Stimulated activated CD4-positive, alpha-beta T cell treated with anti-CD3 and anti-CD28 coated beads, Interleukin-1b, Interleukin-23, amount 100 ng/mL, for 4 hours (primary cell): ENCODE measurements around the gene LDLRAD3.
"Not testable (repeated sequence)": the region's sequence is repeated elsewhere in the genome, so short reads cannot be mapped to it uniquely, and the experiment has no call there.

ENCODE experiments used
- DNase-seq, 2 donors: peaks; one replicate each; pipeline ENCODE4 v3.0.0-alpha.2; 2020; ENCODE audit warnings: low read depth in 2 of 2

The LDLRAD3 gene

DNA sequence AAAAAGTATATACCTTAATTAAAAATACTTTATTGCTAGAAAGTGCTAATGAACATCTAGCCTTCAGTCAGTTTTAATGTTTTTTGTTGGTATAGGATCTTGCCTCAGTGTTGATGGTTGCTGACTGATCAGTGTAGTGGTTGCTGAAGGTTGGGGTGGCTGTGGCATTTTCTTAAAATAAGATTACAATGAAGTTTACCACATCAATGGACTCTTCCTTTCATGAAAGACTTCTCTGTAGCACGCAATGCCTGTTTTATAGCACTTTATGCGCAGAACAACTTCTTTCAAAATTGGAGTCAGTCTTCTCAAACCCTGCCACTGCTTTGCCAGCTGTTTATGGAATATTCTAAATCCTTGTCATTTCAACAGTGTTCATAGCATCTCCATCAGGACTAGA, 50.6 kb downstream of the LDLRAD3 start:
- no peak for DNase-seq

DNA sequence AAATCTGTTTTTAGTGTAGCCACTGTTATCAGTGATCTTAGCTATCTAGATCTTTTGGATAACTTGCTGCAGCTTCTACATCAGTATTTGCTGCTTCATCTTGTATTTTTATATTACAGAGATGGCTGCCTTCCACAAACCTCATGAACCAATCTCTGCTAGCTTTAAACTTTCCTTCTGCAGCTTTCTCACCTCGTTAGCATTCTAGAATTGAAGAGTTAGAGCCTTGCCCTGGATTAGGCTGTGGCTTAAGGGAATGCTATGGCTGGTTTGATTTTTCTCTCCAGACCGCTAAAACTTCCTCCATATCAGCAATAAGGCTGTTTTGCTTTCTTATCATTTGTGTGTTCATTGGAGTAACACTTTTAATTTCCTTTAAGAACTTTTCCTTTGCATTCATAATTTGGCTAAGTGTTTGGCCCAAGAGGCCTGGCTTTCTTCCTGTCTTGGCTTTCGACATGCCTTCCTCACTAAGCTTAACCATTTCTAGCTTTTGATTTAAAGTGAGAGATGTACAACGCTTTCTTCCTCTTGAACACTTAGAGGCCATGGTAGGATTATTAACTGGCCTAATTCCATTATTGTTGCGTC, 51.9 kb downstream of the LDLRAD3 start:
- no peak for DNase-seq

DNA sequence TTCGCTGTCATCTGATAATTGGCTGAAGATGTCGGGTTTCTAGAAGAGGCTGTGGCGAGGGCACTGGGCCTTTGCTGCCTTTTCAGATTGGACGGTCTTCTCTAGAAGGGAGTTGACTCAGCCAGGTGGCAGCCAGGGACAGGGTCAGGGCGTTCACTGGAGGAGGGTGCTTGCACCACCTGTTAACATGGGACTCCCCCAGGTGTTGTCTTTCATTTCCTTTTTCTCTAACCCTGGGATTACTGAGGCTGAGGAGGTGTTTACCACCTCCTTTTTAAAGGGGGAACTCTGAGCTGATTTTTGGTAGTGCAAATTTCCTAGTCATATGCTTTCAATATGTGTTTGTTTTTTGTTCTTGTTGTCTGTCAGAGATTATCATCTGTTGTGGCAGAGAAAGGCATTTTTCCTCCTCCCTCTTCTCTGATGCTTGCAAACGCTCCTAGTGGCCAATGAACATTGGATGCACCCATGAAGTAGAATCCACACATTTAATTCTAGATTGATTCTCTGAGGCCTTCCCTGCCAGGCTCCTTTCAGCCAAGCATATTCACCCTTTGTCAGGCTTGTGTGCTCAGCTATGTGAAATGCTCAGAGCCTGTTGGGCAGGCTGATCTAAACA, 54.1 kb downstream of the LDLRAD3 start:
- DNase-seq: no peak

DNA sequence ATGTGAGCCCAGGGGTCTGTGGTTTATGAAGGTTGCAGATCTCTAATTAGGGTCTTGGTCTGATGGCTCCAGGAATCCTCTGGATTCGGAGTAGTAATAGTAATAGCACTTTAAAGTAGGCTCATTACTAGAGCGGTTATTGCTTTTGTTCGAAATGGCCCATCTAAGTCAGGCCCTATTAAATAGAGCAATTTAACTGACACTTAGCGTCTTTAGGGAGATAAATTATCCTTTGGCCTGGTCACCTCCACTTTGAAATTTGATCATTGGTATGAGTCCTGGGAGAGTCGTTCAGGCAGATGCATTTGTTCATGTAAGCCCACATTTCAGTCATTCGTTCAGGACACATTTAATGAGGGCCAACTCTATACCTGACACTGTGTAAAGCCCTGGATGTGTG, 54.8 kb downstream of the LDLRAD3 start:
- no peak for DNase-seq

DNA sequence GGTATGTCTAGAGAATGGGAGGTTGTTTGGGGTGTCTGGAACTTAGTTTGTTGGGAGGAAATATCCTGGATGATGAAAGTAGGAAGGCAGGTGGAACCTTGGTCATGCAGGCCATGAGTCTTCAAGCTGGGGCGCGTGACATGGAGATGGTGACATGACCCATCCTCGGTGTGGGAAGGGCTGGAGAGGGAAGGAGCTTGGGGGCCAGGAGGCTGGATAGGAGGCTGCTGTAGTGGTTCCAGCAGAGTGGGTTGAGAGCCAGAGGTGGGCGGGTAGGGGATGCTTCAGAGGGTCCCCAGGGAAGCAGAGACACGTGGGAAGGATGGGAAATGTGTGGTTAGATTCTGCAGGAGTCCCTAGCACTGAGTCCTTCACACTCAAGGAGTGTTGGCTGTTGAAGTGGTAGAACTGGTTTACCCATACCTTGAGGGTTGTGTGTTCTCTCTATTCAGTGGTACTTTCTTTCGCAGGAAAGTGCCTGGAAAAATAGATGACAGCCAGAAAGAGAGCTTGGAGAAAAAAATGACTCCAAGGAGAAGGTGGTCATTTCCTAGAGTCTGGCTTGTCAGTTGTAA, 56.8 kb downstream of the LDLRAD3 start:
- no peak for DNase-seq

DNA sequence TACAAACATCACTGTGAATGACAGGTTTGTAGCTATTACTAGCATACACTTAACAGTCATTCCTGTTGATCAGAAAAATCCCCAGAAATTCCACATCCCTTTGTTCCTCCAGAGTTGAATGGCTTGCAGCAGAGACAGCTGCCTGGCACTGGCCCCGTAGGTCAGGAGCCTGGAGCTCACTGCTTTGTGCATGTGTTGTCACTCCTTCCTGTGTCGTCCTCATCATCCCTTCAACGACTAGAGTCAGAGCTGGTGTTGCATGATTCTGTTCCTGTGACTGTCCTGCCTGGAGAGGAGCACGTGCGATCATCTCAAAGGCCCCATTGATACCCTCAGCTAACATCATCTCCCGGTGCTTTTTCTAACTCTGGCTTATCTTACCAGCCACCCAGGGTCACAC, 58.3 kb downstream of the LDLRAD3 start:
- no peak for DNase-seq

DNA sequence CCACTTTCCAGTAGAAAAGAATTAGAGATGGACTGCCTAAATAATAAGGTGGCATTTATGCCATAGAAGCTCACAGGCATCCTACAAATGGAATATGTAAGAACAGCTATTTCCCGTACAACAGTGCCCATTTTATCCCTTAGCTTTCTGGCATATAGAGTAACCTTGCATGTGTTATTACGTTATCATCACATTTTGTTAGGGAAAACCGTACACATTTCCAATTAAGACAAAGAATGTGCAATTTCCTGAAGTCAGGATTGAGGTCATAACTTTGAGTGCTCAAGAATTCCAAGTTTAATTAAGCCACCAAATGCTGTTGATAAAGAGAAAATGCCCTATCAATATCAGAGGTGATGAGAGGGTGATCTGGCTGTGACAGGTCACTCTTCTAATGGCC, 58.9 kb downstream of the LDLRAD3 start:
- no peak for DNase-seq

DNA sequence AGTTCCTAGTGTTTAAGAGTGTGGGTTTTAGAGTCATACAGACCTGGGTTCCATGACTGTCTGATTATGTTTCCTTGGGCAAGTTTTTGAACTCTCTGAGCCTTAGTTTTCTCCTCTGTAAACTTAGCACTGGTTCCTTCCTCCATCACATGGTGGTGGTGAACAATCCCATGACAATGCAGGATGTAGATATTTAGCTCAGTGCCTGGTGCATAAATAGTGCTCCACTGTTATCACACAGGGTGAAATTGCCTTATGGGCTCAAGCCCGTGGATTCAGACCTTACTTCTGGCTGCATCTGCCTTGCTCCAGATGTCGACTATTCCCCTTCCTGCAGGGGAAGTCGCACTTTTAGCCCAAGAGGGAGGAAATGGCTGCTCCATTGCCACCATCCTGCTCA, 62.7 kb downstream of the LDLRAD3 start:
- no peak for DNase-seq

DNA sequence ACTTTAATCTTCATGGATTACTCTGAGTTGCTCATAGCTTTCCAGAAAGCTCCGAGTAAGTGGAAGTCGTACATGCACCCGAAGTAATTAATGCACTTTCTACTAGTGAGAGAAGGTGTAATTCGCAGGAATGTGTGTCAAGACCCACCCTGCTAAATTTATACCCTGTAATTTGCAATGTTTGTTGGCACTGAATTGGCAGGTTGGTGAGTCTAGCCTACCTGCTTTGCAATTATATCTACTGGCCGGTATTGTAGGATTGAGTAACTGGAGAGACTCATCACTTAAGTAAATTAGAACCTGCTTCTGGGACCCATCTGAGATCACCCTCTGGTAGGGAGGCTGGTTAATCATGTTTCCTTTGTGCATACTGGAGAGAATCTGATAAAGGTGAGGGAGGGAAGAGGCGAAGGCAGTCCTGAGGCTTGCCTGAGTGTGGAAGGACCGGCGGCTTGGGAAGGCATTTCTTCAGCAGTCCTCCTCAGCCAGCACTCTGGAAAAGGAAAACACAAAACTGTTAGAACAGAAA, 63.3 kb downstream of the LDLRAD3 start:
- DNase-seq: no peak

DNA sequence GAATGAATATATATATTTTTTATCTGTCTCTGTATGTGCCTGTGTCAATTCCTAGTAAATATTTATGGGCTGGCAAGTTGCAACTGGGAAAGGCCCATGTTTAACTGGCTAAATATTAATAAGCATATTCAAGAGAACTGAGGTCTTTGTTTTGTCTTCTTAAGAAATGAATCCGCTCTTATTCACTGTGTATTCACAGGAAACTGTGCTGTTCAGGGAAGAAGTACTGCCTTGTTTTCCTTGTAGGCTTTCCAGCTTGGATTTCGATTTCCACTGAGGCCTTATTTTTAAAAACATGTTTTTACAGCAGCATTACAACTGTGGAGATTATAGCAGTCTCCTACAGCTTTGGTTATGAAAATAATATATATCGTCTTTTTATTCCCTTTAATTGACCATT, 64.7 kb downstream of the LDLRAD3 start:
- DNase-seq: no peak

DNA sequence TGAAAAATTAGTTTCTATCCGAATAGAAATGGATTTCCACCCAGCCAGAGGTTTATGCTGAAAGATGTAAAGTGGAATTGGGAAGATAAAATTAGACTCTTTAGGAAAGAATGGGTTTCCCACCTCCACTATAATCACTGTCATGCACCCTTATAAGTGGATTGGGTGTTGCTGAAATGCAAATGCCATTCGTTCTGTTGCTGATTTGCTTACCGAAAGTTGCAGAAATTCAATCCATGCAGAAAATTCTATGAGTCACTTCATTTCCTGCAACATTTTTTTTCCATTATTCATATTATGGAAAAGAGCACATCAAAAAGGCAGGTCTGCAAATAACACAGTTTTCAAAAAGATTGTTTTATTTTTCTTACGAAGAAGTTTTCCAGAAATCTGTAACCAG, 65.6 kb downstream of the LDLRAD3 start:
- DNase-seq: no peak

DNA sequence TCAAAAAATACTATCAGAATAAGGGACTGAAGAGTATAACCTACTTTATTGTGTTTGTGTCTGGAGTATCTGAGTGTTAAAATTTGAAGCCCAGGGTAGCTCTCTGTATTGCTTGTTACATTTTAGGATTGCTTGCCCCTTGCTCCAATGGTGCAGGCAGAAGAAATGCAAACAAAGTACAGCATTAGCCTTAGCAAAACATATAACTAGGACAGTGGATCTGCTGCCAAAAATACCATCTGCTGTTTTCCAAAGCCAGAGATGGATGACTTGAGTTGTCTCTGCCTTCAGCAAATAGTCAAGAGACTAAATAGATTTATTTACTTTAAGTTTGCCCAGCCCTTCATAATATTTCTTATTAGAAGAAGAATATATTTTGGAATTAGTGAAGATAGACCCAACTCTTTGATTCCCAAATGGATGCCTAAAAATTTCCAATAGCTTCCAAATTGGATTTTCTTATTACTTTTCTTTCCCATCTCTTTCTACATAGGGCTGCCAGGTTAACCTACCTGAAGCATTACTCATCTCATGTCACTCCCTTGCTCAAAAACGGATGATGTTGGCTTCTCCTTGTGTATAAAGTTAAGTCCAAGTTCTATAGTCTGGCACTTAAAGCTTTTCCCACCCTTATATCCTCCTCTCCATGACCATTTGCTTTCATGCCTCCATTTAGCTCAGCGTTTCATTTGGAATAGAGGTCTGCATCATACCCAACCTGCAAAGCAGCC, 66.3 kb downstream of the LDLRAD3 start:
- no peak for DNase-seq

DNA sequence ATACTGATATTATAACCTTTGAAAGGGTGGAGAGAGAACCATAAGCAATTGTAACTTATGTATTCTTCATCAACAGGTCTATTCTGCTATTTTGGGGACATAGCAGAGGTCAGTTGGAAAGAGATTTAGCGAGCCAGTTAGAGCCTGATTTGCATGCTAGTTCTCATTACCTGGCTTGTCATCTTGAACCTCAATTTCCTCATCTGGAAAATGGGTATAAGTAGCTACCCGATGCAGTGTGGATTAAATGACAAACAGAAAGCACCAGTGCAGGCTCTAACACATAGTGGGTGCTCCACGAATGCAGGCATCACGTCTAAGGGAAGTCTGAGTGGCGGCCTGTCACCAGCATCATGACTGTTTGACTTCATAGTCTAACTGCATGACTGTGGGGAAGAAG, 67.7 kb downstream of the LDLRAD3 start:
- DNase-seq: no peak

DNA sequence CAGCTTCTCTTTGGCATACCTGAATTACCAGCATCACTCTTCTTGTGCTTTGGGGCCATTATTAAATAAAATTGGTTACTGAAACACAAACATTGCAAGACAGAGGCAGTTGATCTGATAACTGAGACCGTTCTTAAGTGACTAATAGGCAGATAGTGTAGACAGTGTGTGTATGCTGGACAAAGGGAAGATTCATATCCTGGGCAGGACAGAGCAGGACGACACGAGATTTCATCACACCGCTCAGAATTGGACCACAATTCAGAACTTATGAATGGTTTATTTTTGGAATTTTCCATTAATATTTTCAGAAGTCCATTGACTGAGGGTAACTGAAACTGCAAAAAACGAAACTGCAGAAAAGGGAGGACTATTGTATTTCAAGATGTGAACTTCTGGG, 68.6 kb downstream of the LDLRAD3 start:
- DNase-seq: no peak

DNA sequence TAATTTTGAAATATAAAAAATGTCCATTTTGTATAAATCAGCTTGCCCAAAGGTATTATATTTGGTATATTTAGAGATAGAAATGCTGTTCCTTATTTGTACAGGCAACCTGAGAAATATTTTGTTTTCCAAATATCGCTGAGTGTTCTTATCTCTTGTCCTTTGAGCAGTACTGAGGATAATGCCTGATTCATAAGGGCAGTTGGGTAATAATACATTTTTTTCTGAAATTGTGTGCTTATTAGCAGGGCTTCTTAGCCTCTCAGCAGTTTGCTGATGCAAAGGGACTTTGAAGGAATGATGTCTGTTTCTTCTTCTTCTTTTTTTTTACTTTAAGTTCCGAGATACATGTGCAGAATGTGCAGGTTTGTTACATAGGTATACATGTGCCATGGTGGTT, 69.1 kb downstream of the LDLRAD3 start:
- no peak for DNase-seq

DNA sequence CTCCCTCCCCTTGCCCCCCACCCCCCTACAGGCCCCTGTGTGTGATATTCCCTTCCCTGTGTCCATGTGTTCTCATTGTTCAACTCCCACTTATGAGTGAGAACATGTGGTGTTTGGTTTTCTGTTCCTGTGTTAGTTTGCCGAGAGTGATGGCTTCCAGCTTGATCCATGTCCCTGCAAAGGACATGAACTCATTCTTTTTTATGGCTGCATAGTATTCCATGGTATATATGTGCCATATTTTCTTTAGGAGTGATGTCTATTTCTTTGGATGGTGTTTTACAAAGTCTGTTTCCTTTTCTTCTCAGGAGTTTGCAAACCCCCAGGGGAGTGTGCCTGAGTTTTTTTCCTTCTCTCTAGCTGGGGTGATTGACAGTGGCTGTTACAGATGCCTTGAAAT, 69.6 kb downstream of the LDLRAD3 start:
- DNase-seq: not testable (repeated sequence)

DNA sequence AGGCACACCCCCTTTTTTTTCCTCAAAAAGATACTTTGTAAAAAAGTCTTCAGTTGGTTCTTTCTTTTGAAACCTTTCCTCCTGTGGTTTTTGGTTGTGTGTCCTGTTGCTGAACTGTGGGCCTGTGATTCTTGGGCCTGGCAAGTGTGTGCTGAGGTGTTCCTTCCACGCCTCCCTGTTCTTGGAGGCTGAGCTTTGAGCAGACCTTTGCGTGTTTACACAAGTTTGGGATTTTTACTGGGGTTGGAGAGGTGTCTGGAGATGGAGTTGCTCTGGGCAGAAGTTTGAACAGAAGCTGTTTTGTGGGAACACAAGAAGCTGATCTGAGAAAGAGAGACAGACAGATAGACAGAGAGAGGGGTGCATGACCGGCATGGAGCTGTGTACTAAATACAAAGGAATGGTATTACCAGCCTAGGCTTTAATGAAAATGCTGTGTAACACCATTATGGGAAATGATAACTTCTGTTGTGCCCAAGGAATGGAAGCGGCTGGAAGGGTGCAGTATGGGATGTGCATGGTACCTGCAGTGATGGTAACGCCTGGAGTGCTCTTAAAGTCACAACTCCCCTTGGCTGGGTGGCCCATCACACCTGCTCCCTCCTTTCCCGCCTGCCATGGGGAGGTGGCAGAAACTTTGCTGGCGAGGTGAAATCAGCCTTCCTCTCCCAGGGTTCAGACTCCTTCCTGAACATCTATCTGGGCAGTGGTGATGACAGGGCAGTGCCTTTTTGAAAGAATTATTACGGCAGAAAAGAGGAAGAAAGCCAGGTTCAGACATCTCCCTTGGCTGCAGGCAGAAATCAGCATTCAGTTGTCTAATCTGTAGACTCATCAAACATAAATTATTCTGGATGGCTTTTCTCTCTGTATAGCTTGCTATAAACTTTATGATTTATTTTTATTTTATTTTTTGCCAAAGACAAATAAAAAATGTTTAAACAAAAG, 70.4 kb downstream of the LDLRAD3 start:
- no peak for DNase-seq

DNA sequence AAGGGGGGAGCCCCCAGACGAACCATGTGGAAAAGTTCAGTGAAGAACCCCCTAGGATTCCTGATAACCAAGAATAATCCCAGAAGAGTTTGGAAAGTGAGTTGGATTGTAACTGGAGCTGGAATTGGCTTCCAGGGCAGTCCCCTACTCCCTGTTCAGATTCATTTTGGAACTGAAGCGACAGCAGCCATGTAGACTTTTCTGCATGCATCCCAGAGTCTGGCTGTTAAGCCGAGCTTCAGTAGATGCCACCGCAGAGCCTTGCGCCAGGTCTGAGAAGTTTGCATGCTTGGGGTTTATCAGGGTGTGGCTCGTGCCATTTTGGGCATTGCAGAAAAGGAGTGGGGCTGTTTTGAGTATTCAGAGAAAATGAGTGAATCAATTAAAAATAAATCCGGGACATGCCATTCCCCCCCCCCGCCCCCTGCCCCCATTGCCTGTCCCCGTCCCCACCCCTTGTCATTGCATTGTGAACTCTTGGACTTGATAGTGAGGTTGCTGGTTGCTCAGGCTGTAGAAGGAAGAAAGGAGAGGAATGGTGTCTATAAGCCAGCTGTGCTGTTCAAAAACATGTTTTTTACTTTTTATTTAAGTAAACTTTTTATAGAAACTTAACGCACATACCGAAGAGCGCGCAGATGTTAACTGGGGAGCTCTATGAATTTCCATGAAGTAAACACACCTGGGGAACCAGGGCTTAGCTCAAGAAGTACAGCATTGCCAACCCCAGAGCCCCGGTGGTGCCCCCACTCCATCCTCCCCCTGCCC, 71.2 kb downstream of the LDLRAD3 start:
- DNase-seq: no peak

DNA sequence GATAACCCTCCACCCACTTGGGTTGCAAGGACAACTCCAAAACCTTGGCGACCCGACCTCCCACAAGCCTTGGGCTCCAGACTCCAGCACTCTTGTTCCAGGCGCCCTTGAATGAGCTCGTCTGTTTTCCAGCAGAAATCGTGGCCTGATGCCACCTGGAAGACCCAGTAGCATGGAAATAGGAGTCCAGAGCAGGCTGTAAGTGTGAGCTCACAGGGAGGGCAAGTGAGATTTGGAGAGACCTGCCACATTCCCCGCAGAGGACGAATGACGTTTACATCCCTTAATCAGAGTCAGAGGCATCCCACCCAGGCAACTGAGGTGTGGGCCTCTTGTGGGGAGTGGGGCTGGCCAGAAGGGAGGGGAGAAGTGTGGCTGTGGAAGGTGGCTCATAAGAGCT, 71.9 kb downstream of the LDLRAD3 start:
- no peak for DNase-seq

DNA sequence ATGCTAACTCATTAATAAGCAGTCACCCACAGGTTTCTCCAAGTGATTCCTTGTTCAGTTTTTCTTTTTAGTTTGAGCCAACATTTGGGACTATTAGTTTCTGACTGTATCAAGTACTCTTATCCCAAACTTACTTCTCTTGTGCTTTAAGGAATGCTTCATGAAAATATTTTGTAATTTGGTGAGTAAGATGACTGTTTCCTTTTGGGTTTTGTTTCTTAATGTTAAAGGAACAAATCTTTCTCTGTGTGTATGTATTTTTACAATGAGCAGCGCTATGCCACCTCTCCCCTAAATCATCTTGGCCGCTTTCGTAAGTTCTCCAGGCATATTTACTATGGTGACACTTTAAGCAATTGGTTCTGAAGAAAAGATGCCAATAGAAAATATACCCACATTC, 72.4 kb downstream of the LDLRAD3 start:
- no peak for DNase-seq

DNA sequence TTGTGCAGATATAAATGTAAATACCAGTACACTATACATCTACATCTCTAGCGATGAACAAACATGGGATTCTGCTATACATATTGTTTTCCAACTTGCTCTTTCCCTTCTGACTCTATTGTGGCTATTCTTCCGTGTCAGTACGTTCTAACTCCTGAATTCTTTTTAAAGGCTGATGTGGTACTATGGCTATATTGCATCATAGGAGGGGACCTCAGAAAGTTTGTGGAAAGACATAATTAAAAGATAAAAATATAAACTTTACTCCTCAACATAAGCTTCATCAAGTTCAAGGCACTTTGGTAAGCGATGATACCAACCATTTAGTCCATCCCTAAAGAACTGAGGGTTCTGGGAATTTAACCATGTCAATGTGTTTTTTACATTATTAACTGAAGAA, 72.8 kb downstream of the LDLRAD3 start:
- DNase-seq: no peak
